Subcutaneous adipose tissue (tissue), 4 donors: Measurements from ENCODE around the gene PAPOLG. TPM values are rescaled to one million over a fixed set of nuclear protein-coding genes. Genes with fewer than 3 reads are reported as not detected.

Source experiments
- total RNA-seq, 4 donors: library from RNA; depleted of rRNA; stranded (reverse); fragments of >200 nt; gene quantifications; one replicate each; pipeline ENCODE4 v1.1.0, GENCODE V29; 2016
- TF ChIP-seq, protein P1 (sequence below): fragments of 450-650 bp; IDR thresholded peaks from one replicate; pipeline ENCODE4 v1.5.1; 2016; ENCODE audit warnings: low read depth, mild to moderate bottlenecking, control low read depth, antibody characterized with exemption, moderate library complexity

Gene PAPOLG
- total RNA-seq, 4 donors from 2014 or later, result 14.1 to 21.8 (median 19.0) TPM

DNA sequence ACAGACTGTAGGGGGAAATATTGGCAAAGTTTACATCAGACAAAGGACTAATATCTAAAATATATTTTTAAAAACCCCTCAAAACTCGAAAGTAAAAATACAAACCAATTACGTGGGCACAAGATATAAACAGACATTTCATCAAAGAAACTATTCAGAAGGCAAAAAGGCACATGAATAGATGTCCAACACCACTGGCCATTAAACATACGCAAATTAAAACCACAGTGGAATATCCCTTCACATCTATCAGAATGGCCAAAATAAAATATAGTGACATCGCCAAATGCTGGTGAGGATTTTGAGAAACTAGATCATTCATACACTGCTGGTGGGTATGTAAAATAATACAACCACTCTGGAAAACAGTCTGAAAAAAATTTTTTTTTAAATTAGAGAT is 30.6 kb upstream of the PAPOLG start:
- TF ChIP-seq, protein P1, sequence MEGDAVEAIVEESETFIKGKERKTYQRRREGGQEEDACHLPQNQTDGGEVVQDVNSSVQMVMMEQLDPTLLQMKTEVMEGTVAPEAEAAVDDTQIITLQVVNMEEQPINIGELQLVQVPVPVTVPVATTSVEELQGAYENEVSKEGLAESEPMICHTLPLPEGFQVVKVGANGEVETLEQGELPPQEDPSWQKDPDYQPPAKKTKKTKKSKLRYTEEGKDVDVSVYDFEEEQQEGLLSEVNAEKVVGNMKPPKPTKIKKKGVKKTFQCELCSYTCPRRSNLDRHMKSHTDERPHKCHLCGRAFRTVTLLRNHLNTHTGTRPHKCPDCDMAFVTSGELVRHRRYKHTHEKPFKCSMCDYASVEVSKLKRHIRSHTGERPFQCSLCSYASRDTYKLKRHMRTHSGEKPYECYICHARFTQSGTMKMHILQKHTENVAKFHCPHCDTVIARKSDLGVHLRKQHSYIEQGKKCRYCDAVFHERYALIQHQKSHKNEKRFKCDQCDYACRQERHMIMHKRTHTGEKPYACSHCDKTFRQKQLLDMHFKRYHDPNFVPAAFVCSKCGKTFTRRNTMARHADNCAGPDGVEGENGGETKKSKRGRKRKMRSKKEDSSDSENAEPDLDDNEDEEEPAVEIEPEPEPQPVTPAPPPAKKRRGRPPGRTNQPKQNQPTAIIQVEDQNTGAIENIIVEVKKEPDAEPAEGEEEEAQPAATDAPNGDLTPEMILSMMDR, result no peak

DNA sequence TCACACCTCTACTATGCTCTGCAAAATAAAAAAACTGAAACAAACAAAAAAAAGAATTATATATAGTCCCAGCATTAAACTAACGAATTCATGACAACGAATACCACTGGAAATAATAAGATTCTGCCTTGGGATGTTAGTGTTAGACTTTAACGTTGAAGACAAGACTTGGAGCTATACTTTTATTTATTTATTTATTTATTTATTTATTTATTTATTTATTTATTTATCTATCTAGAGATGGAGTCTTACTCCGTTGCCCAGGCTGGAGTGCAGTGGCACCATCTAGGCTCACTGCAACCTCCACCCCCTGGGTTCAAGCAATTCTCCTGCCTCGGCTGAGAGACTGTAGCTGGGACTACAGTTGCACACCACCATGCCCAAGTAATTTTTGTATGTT is 27.2 kb upstream of the PAPOLG start:
- TF ChIP-seq, protein P1, result no peak

DNA sequence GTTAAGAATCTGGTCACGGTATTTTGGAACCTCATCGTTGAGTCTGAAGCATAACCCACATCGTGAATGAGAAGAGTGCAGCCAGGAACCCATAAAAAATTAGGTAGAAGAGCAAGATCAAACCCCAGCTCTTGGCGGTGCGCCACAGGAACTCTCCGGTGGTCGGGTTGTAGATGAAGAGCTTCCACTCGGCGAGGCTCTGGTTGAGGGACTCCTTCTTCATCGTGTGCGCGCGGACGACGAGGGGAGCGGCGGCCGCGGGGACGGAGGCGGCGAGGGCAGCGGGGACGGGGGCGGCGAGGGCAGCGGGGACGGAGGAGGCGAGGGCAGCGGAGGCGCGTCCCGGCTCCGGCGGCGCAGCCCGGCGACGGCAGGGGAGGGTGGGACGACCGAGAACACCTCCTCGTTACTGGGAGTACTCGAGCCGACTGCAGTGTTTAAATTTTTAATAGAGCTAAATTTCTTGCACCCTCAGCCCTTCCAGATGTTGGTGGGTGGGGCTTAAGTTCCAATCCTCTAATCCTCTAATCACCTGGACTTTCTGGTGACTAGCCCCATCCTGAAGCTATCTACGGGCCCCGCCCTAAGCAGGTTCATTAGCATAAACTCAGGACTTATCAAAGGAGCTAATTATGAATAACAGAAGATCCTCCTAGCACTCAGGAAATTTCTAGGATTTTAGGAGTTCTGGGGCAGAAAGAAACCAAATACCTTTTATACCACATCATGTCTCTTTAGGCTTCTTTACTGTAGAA is 20.4 kb upstream of the PAPOLG start:
- TF ChIP-seq, protein P1, result no peak

- TF ChIP-seq, protein P1, result no peak
These were observed 17.4 kb upstream of the PAPOLG start for GRCh38 chr2:60738679-60739078.

GRCh38 chr2:60739156-60739555 is 16.9 kb upstream of the PAPOLG start:
- TF ChIP-seq, protein P1, result no peak

DNA sequence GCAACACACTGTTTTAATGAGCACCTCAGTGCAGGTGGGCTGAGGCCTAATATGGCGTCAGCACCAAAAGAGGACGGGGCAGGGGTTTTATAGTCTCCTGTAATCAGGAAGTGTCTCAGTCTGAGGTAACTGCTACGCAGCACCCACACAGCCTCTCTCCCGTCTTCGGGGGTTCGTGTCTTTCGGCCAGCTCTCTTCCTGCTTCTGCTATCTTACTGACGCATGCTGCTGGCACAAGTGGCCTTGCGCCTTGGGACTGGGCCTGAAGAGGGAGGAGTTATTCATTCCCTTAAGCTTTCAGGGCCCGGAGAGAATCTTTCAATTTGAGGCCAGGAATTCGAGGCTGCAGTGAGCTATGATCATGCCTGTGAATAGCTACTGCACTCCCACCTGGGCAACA is 14.5 kb upstream of the PAPOLG start:
- TF ChIP-seq, protein P1, result no peak

- TF ChIP-seq, protein P1, result no peak
These were observed 13.6 kb upstream of the PAPOLG start for GRCh38 chr2:60742419-60742818.
